ENCODE measurements around the gene ZNF148.

GRCh38 chr3:125358923-125359322 lies 16.2 kb downstream of the ZNF148 start:
- TF ChIP-seq, protein P1, sequence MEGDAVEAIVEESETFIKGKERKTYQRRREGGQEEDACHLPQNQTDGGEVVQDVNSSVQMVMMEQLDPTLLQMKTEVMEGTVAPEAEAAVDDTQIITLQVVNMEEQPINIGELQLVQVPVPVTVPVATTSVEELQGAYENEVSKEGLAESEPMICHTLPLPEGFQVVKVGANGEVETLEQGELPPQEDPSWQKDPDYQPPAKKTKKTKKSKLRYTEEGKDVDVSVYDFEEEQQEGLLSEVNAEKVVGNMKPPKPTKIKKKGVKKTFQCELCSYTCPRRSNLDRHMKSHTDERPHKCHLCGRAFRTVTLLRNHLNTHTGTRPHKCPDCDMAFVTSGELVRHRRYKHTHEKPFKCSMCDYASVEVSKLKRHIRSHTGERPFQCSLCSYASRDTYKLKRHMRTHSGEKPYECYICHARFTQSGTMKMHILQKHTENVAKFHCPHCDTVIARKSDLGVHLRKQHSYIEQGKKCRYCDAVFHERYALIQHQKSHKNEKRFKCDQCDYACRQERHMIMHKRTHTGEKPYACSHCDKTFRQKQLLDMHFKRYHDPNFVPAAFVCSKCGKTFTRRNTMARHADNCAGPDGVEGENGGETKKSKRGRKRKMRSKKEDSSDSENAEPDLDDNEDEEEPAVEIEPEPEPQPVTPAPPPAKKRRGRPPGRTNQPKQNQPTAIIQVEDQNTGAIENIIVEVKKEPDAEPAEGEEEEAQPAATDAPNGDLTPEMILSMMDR (IDR thresholded peaks at IDR 0.05), result no peak
- TF ChIP-seq POLR2A (IDR thresholded peaks at IDR 0.05; ENCODE audit: low read depth), result no peak
- no peak for TF ChIP-seq POLR2AphosphoS5 (IDR thresholded peaks at IDR 0.05)

All from esophagus muscularis mucosa (tissue), 3 donors.